LNCAP (cell line): ENCODE data around the gene SERPINA3.

ENCODE experiments used
- CTCF ChIP-seq: fragments of 450-650 bp; IDR thresholded peaks from 2 replicates; pipeline ENCODE4 v1.5.1; 2017; ENCODE audit warnings: mild to moderate bottlenecking

Gene SERPINA3

DNA sequence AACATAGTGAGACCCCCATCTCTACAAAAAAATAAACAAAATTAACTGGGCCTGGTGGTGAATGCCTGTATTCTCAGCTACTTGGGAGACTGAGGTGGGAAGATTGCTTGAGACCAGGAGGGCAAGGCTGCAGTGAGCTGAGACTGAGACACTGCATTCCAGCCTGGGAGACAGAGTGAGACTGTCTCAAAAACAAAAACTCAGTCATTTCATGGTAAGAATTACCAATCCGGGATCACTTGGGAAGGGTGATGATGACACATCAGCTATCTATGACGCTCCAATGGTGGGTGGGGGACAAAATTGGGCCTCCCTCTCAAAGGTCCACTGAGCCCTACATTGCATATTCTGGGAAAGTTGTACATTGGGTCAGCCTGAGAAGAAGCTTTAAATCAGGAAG, 47.7 kb downstream of the SERPINA3 start:
- TF ChIP-seq CTCF, result no peak

GRCh38 chr14:94660306-94660946, 48.2 kb downstream of the SERPINA3 start:
- TF ChIP-seq CTCF, result no peak

GRCh38 chr14:94663538-94663937, 51.3 kb downstream of the SERPINA3 start:
- TF ChIP-seq CTCF, result no peak

DNA sequence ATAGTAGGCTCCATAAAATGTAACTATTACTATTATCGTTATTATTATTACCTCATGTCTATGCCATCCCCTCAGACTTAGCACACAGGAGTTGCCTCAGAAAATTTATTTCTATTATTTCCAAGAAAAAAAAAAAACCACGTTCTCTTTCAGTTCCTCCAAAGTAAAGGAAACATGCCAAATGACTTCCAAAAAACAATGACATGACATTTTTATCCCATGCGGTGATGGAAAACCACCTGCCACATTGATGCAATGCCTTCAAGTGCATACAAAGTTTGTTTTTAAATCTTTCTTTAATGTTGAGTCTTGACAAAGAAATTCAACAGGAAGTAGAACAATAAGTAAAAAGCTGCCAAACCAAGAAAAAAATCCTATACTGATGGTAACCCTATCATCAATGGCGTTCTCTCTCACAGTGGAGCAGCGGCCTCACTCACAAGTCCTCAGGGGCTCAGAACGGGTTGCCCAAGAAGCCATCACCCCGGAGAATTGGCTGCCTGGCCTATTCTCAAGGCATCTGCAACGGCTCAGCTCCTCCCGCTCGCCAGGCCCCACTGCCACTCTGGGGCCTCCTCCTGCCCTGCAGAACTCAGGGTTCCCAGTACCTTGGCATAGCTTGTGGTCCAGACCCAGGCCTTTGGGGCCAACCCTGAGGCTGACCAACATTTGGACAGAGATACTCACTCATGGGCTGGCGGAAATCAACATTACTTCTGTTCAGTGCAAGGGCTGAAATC, 51.9 kb downstream of the SERPINA3 start:
- TF ChIP-seq CTCF, result no peak

DNA sequence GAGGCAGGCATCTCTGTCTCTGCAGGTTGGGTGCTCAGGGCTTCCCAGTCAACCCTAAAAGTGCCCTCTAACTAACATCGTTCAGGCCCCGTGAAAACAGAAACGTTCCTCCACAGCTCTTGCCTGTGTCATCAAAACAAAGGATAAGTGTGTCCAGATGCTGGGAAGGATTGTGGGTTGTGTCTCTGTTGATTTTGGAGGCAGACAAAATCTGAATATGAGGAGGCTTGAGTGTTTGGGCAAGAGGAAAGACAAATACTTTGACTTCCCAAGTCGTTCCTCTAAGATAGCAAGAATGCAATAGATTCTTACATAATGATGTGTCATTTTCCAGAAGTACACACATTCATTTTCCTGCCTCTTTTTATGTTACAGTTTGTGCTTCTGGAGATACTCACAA, 52.9 kb downstream of the SERPINA3 start:
- TF ChIP-seq CTCF, result no peak

DNA sequence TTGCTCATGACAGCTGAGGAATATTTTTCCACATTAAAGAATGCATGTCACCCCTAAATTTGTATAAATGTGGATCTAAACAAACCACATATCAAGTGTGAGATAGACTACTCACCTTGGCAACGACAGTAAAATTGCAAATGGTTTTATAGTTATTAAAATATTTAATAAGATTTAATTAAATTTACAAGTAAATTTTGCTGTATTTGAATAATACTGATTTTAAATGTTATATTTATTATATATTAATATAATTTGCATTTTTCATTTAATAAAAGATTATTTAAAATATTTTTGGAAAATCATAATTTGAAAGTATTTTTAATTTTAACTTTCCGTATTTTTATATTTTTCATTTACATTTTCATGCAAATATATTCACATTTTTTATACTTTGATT, 53.4 kb downstream of the SERPINA3 start:
- no peak for TF ChIP-seq CTCF

GRCh38 chr14:94670692-94671285, 58.6 kb downstream of the SERPINA3 start:
- TF ChIP-seq CTCF, result no peak
